RWPE2 (cell line): ENCODE data around the gene THOC2.
"Not testable (repeated sequence)": the region's sequence is repeated elsewhere in the genome, so short reads cannot be mapped to it uniquely, and the experiment has no call there.

Source experiments
- ATAC-seq: fragments of 200-7000 bp; cut with Tn5 transposase; 3 replicates; pipeline ENCODE4 v1.9.1; 2021; ENCODE audit warnings: low read depth
- DNase-seq: peaks from one replicate; pipeline ENCODE4 v3.0.0-alpha.2; 2020; ENCODE audit warnings: low spot score
- H3K27ac ChIP-seq: fragments of 450-650 bp; 2 replicates; pipeline ENCODE4 v1.5.1; 2017; ENCODE audit warnings: mild to moderate bottlenecking; ENCODE audit not compliant: poor library complexity, severe bottlenecking
- H3K27me3 ChIP-seq: fragments of 250-450 bp; sonication (Bioruptor Pico); 2 replicates; pipeline ENCODE4 v1.5.1; 2021; ENCODE audit warnings: mild to moderate bottlenecking, moderate library complexity; ENCODE audit not compliant: insufficient read depth, poor library complexity, severe bottlenecking
- H3K36me3 ChIP-seq: fragments of 250-450 bp; sonication (Bioruptor Pico); 2 replicates; pipeline ENCODE4 v1.5.1; 2020; ENCODE audit warnings: low read depth, mild to moderate bottlenecking, moderate library complexity
- H3K4me1 ChIP-seq: fragments of 250-450 bp; sonication (Bioruptor Pico); 2 replicates; pipeline ENCODE4 v1.5.1; 2021; ENCODE audit warnings: mild to moderate bottlenecking, moderate library complexity; ENCODE audit not compliant: insufficient read depth, poor library complexity, severe bottlenecking
- H3K4me3 ChIP-seq: fragments of 250-450 bp; sonication (Bioruptor Pico); 2 replicates; pipeline ENCODE4 v1.5.1; 2021; ENCODE audit warnings: mild to moderate bottlenecking, moderate library complexity; ENCODE audit not compliant: severe bottlenecking
- H3K9me3 ChIP-seq: fragments of 250-450 bp; sonication (Bioruptor Pico); 2 replicates; pipeline ENCODE4 v1.5.1; 2021; ENCODE audit warnings: mild to moderate bottlenecking, moderate library complexity; ENCODE audit not compliant: severe bottlenecking
- TF ChIP-seq, protein P1 (sequence below): fragments of 450-650 bp; IDR thresholded peaks from one replicate; pipeline ENCODE4 v1.5.1; 2017; ENCODE audit warnings: mild to moderate bottlenecking, moderate library complexity; ENCODE audit not compliant: poor library complexity, severe bottlenecking

THOC2 gene

DNA sequence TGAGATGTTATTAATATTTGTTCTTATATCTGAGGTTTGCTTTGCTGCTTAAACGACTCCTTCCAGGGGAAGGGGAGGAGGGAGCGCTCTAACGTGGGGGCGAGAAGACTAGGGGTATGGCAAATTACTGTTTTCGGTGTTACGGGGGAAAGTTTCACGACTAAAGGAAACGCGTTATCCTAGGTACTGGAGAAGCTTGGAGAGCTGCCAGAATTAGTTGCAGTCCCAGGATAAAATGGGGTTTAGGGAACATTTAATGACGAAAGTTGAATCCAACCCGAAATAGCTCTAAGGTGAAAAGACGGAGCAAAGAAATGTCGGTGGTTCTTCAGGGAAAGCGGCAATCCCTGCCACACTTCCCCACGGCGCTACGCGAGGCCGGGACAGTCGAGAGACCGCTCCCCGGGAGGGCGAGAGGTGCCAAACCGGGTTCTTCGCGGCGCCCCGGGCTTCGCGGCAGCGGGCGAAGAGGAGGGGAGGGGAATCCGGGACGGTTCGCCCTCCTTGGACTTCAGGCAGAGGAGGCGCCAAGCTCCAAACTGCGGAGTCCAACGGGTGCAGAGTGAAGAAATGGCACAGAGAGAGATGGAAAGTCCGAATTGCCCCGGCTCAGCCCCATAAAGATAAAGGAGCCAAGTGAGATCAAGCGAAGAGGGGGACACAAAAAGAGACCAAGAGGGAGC, 724 bp downstream of the THOC2 start:
- Histone ChIP-seq H3K4me1 (peaks cover 20% of the 10 kb centered on the region), H3K27ac (peak overlapping the region; percentile 67), H3K36me3 (peaks cover 4% of the 10 kb centered on the region), H3K27me3 (no peaks in the 10 kb centered on the region), H3K9me3 (no peaks in the 10 kb centered on the region), H3K4me3 (peak overlapping the region; percentile 63)
- peak; percentile 46 for ATAC-seq
- TF ChIP-seq, protein P1, sequence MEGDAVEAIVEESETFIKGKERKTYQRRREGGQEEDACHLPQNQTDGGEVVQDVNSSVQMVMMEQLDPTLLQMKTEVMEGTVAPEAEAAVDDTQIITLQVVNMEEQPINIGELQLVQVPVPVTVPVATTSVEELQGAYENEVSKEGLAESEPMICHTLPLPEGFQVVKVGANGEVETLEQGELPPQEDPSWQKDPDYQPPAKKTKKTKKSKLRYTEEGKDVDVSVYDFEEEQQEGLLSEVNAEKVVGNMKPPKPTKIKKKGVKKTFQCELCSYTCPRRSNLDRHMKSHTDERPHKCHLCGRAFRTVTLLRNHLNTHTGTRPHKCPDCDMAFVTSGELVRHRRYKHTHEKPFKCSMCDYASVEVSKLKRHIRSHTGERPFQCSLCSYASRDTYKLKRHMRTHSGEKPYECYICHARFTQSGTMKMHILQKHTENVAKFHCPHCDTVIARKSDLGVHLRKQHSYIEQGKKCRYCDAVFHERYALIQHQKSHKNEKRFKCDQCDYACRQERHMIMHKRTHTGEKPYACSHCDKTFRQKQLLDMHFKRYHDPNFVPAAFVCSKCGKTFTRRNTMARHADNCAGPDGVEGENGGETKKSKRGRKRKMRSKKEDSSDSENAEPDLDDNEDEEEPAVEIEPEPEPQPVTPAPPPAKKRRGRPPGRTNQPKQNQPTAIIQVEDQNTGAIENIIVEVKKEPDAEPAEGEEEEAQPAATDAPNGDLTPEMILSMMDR: no peak
- no peak for DNase-seq

DNA sequence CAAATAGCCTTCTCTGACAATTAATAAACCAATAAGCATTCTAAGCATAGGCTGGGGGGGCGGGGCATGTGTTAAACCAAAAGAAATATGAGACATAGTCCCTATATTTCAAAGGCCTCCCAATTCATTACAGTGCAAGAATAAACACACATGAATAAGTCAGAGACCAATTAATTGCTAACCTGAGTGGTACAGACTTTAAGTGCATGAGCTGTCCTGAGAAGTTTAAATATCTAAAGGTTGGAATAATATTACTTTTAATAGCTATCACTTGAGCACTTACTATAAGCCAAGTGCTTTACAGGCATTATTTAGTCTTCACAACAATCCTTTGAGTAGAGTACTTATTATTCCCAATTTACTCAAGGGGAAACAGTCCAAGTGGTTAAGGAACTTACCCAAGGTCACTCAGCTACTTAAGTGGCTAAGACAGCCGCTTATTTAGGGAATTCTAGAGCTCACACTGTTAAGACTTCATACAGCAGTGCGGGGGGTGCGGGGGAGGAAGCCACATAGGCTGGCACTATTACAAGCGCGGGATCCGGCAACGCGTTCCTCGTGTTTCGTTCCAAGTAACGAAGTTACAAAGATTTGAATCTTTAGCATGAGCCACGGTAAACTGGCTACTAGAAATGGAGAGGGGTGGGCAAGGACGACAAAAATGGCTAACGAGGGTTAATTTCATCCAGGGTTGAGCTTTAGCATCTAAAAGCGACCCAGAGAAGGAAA, 1.4 kb downstream of the THOC2 start:
- DNase-seq (no peak), ATAC-seq (no peak)
- Histone ChIP-seq H3K4me1 (peaks cover 20% of the 10 kb centered on the region), H3K36me3 (peaks cover 4% of the 10 kb centered on the region), H3K27me3 (no peaks in the 10 kb centered on the region), H3K27ac (peak overlapping the region; percentile 67), H3K4me3 (peak overlapping the region; percentile 63), H3K9me3 (no peaks in the 10 kb centered on the region)
- TF ChIP-seq, protein P1: no peak

DNA sequence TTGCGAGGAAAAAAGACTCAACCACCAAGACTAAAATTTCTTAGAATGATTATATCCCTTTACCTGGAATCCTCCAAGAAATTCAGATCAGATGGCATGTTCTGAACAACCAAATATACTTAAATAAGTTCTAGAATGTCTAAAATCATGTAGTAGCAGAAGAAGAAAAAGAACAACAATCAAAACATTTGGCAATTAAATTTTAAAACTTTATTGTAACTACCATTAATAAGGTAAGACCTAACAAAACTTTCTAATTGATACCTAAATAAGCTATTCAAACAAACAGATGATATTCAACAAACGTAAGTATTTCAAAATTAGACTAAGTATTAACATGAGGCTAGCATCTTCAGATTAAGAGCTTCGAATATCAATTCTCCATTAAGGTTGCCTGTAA, 4.3 kb downstream of the THOC2 start:
- H3K4me1 ChIP-seq: peaks cover 20% of the 10 kb centered on the region
- H3K27me3 ChIP-seq: no peaks in the 10 kb centered on the region
- no peak for ATAC-seq
- H3K9me3 ChIP-seq: no peaks in the 10 kb centered on the region
- DNase-seq: no peak
- H3K27ac ChIP-seq: no peak overlapping the region
- no peak overlapping the region for H3K4me3 ChIP-seq
- TF ChIP-seq, protein P1: no peak
- peaks cover 4% of the 10 kb centered on the region for H3K36me3 ChIP-seq

DNA sequence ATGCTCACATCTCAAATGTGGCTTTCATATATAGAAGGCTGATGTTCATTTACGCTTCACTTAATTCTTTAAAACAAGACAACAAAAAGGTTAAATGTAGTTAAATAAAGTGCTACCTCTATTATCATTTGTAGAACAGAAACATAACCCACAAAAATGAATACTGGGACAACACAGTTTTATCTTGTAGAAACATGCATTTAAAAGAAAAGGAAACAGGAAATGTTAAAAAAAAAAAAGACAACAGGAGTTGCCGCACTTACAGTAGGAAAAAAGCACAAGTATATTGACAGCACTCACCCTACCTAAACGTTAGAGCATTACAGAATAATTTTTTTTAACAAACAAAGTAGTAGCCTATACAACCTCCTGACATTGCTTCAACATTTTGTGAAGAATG, 4.8 kb downstream of the THOC2 start:
- Histone ChIP-seq H3K9me3 (no peaks in the 10 kb centered on the region), H3K4me3 (no peak overlapping the region), H3K36me3 (peaks cover 4% of the 10 kb centered on the region), H3K27ac (no peak overlapping the region), H3K4me1 (peaks cover 20% of the 10 kb centered on the region), H3K27me3 (no peaks in the 10 kb centered on the region)
- ATAC-seq (no peak), DNase-seq (no peak)
- TF ChIP-seq, protein P1: no peak

DNA sequence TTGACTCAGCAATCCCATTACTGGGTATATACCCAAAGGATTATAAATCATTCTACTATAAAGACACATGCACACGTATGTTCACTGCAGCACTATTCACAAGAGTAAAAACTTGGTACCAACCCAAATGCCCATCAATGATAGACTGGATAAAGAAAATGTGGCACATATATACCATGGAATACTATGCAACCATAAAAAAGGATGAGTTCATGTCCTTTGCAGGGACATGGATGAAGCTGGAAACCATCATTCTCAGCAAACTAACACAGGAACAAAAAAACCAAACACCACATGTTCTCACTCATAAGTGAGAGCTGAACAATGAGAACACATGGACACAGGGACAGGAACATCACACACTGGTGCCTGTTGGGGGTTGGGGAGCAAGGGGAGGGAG, 10.7 kb downstream of the THOC2 start:
- H3K27ac ChIP-seq, H3K4me3 ChIP-seq, DNase-seq, H3K4me1 ChIP-seq, H3K36me3 ChIP-seq, ATAC-seq, H3K9me3 ChIP-seq, H3K27me3 ChIP-seq: not testable (repeated sequence)
